OCI-LY1 (cell line): ENCODE measurements around the gene SDC4.

ENCODE experiments used
- H2AFZ ChIP-seq: fragments of 200-600 bp; sonication (generic), shearing (Covaris generic); 2 replicates; pipeline ENCODE4 v1.6.0; 2014; ENCODE audit warnings: antibody characterized with exemption, mild to moderate bottlenecking, low read length
- H3F3A ChIP-seq: fragments of 200-600 bp; sonication (generic), shearing (Covaris generic); 2 replicates; pipeline ENCODE4 v1.6.0; 2014; ENCODE audit warnings: mild to moderate bottlenecking, antibody characterized with exemption, low read length, moderate library complexity; ENCODE audit not compliant: insufficient read depth
- H3K27ac ChIP-seq: fragments of 200-600 bp; sonication (generic); 2 replicates; pipeline ENCODE4 v1.5.1; 2014; ENCODE audit warnings: low read length, mixed run types, mild to moderate bottlenecking, low read depth; ENCODE audit not compliant: poor library complexity, severe bottlenecking
- H3K27me3 ChIP-seq: fragments of 200-600 bp; sonication (generic); 2 replicates; pipeline ENCODE4 v1.6.0; 2014; ENCODE audit warnings: antibody characterized with exemption, mild to moderate bottlenecking, low read length, moderate library complexity; ENCODE audit not compliant: insufficient read depth
- H3K36me3 ChIP-seq: fragments of 200-600 bp; sonication (generic); 2 replicates; pipeline ENCODE4 v1.6.1; 2014; ENCODE audit warnings: mild to moderate bottlenecking, antibody characterized with exemption, low read length, moderate library complexity, mixed read lengths; ENCODE audit not compliant: insufficient read depth
- H3K4me1 ChIP-seq: fragments of 200-600 bp; sonication (generic); 2 replicates; pipeline ENCODE4 v1.5.1; 2014; ENCODE audit warnings: mild to moderate bottlenecking, low read length, moderate library complexity; ENCODE audit not compliant: insufficient read depth, severe bottlenecking
- H3K4me2 ChIP-seq: fragments of 200-600 bp; sonication (generic), shearing (Covaris generic); 2 replicates; pipeline ENCODE4 v1.6.1; 2014; ENCODE audit warnings: low read length
- H3K4me3 ChIP-seq: fragments of 200-600 bp; sonication (generic); 2 replicates; pipeline ENCODE4 v1.5.1; 2014; ENCODE audit warnings: low read length, low read depth, mild to moderate bottlenecking, mixed read lengths; ENCODE audit not compliant: poor library complexity, severe bottlenecking
- H3K79me2 ChIP-seq: fragments of 200-600 bp; shearing (Covaris generic); 2 replicates; pipeline ENCODE4 v1.6.1; 2016; ENCODE audit warnings: mixed run types, low read length, mixed read lengths; ENCODE audit not compliant: insufficient read depth
- H3K9ac ChIP-seq: fragments of 200-600 bp; sonication (generic), shearing (Covaris generic); 2 replicates; pipeline ENCODE4 v1.6.1; 2014; ENCODE audit warnings: mild to moderate bottlenecking, low read length, mixed read lengths
- H3K9me2 ChIP-seq: fragments of 200-600 bp; sonication (generic), shearing (Covaris generic); 2 replicates; pipeline ENCODE4 v1.6.1; 2014; ENCODE audit warnings: low read depth, mild to moderate bottlenecking, low read length, mixed read lengths
- H3K9me3 ChIP-seq: fragments of 200-600 bp; shearing (Covaris generic); 2 replicates; pipeline ENCODE4 v1.6.1; 2014; ENCODE audit warnings: low read length, mixed read lengths
- H4K20me1 ChIP-seq: fragments of 200-600 bp; sonication (generic), shearing (Covaris generic); 2 replicates; pipeline ENCODE4 v1.6.0; 2016; ENCODE audit warnings: mild to moderate bottlenecking, low read length; ENCODE audit not compliant: insufficient read depth
- EZH2 ChIP-seq: fragments of 200-600 bp; sonication (generic), shearing (Covaris generic); IDR thresholded peaks from 2 replicates; pipeline ENCODE4 v1.8.0; 2017; ENCODE audit warnings: borderline replicate concordance, mixed run types, mild to moderate bottlenecking, antibody characterized with exemption, low read length, moderate library complexity, mixed read lengths
- TF ChIP-seq, protein P1 (sequence below): fragments of 200-600 bp; sonication (generic), shearing (Covaris generic); IDR thresholded peaks from 2 replicates; pipeline ENCODE4 v1.5.1; 2017; ENCODE audit warnings: mild to moderate bottlenecking, antibody characterized with exemption, low read length, moderate library complexity, mixed read lengths

The SDC4 gene

DNA sequence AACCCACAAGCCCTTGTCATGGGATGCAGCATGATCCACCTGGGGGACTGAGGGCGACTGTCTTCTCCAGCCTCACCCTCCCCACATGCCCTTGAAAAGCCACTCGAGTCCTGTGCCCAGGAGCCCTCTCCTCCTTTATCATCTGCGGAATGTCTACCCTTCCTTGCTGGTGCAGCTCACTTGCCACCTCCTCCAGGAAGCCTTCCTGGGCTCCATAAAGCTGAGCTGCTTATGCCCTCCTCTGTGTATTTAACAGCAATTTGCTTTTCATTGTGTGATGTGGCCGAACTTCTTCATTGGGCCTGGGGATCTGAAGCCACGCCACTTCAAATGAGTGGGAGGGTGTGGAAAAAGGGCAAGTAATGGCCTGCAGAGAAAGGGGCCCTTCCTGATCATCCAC is 59.4 kb downstream of the SDC4 start:
- H3F3A ChIP-seq, result no peaks in the 10 kb centered on the region
- no peak overlapping the region for H3K4me2 ChIP-seq
- no peaks in the 10 kb centered on the region for H3K9me3 ChIP-seq
- no peaks in the 10 kb centered on the region for H3K9me2 ChIP-seq
- H3K4me3 ChIP-seq, result no peak overlapping the region
- no peak for TF ChIP-seq EZH2
- TF ChIP-seq, protein P1, sequence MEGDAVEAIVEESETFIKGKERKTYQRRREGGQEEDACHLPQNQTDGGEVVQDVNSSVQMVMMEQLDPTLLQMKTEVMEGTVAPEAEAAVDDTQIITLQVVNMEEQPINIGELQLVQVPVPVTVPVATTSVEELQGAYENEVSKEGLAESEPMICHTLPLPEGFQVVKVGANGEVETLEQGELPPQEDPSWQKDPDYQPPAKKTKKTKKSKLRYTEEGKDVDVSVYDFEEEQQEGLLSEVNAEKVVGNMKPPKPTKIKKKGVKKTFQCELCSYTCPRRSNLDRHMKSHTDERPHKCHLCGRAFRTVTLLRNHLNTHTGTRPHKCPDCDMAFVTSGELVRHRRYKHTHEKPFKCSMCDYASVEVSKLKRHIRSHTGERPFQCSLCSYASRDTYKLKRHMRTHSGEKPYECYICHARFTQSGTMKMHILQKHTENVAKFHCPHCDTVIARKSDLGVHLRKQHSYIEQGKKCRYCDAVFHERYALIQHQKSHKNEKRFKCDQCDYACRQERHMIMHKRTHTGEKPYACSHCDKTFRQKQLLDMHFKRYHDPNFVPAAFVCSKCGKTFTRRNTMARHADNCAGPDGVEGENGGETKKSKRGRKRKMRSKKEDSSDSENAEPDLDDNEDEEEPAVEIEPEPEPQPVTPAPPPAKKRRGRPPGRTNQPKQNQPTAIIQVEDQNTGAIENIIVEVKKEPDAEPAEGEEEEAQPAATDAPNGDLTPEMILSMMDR, result no peak
- no peaks in the 10 kb centered on the region for H3K36me3 ChIP-seq
- H3K4me1 ChIP-seq, result no peaks in the 10 kb centered on the region
- H2AFZ ChIP-seq, result no peak overlapping the region
- no peak overlapping the region for H3K9ac ChIP-seq
- H3K79me2 ChIP-seq, result no peaks in the 10 kb centered on the region
- 0 out of 2 replicates have a peak, but pooled peaks cover 4% of the 10 kb centered on the region for H3K27me3 ChIP-seq
- H3K27ac ChIP-seq, result no peak overlapping the region
- no peaks in the 10 kb centered on the region for H4K20me1 ChIP-seq

DNA sequence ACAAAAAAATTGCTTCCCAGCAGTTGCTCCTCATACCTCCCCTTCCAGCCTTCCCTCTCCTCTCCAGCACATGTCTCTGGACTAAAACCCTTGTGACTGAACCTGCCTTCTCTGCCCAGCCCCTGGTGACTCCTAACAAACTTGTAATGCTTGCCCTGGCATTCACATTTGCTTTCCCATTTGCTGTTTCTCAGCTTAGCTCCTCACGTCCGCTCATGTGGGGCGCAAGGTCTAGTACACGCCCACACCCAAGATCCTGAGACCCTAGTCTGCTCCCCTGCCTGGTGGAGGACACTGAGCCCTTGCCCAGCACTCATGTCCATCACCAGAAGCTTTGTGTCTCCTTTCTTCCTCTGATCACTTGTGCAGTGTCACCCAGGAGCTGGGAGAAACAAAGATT is 59.8 kb downstream of the SDC4 start:
- Histone ChIP-seq H3K27ac (no peak overlapping the region), H3F3A (no peaks in the 10 kb centered on the region), H3K79me2 (no peaks in the 10 kb centered on the region), H3K4me3 (no peak overlapping the region), H3K9me3 (no peaks in the 10 kb centered on the region), H3K36me3 (no peaks in the 10 kb centered on the region), H3K9ac (no peak overlapping the region), H3K9me2 (no peaks in the 10 kb centered on the region), H3K4me1 (no peaks in the 10 kb centered on the region), H3K27me3 (0 out of 2 replicates have a peak, but pooled peaks cover 4% of the 10 kb centered on the region), H4K20me1 (no peaks in the 10 kb centered on the region), H2AFZ (no peak overlapping the region), H3K4me2 (no peak overlapping the region)
- no peak for TF ChIP-seq EZH2
- TF ChIP-seq, protein P1, result no peak

GRCh38 chr20:45283551-45284057 is 64.6 kb downstream of the SDC4 start:
- H3K9me3 ChIP-seq, result no peaks in the 10 kb centered on the region
- H3K4me1 ChIP-seq, result no peaks in the 10 kb centered on the region
- no peaks in the 10 kb centered on the region for H3K79me2 ChIP-seq
- no peaks in the 10 kb centered on the region for H3K9me2 ChIP-seq
- H3K36me3 ChIP-seq, result no peaks in the 10 kb centered on the region
- no peaks in the 10 kb centered on the region for H3F3A ChIP-seq
- H3K9ac ChIP-seq, result no peak overlapping the region
- no peak overlapping the region for H2AFZ ChIP-seq
- no peak overlapping the region for H3K27ac ChIP-seq
- no peak overlapping the region for H3K4me2 ChIP-seq
- 0 out of 2 replicates have a peak, but pooled peaks cover 4% of the 10 kb centered on the region for H3K27me3 ChIP-seq
- H3K4me3 ChIP-seq, result no peak overlapping the region
- TF ChIP-seq, protein P1, result no peak
- TF ChIP-seq EZH2, result no peak
- H4K20me1 ChIP-seq, result no peaks in the 10 kb centered on the region
